ENCODE results near the gene FUT7.

DNA sequence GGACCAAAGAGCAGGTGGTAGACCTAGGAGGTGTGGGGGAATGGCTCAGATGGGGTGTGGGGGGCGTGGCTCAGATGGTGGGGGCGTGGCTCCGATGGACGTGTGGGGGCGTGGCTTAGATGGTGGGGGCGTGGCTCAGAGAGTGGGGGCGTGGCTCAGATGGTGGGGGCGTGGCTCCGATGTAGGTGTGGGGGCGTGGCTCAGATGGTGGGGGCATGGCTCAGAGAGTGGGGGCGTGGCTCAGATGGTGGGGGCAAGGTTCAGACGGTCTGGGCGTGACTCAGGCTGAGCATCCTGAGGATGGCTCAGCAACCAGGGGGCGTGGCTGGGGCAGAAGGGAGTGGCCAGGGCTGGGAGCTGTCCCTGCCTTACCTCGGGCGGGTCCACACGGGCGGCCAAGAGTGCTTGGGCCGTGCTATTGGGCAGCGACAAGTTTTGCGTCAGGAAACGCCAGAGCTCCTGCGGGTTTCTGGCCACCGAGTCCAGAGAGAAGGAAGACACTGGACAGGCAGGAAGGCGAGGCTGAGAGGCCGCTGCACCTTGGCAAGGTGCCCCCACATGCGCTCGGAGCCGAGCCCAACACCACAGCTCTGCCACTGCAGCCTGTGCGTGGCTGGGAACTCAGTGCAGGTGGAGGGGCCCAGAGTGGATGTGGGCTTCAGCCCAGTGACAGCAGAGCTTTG is 9.8 kb downstream of the FUT7 start:
- TF ChIP-seq EZH2 (IDR thresholded peaks at IDR 0.05) (no peak), FOXP2 (optimal IDR thresholded peaks at IDR 0.05; ENCODE audit: control extremely low read depth, extremely low read length, insufficient read depth) (no peak)
